ENCODE measurements around the gene KLHL15.

- TF ChIP-seq CEBPB (IDR thresholded peaks at IDR 0.05) (no peak), EP300 (IDR thresholded peaks at IDR 0.05; ENCODE audit: borderline replicate concordance) (no peak), TCF12 (IDR thresholded peaks at IDR 0.05; ENCODE audit: low read depth) (no peak)
Observed at GRCh38 chrX:24024819-24025740, 1.9 kb downstream of the KLHL15 start.
